Skeletal muscle tissue (tissue), 4 donors: ENCODE data around the gene RNF213. TPM values are rescaled to one million over a fixed set of nuclear protein-coding genes. Genes with fewer than 3 reads are reported as not detected.
A peak's percentile ranks its signal among the peaks of the same experiment; 100 is the strongest.

Experiments used
- H3K27ac ChIP-seq: one replicate; pipeline ENCODE4 v1.7.0; 2013; ENCODE audit warnings: mild to moderate bottlenecking, low read depth, low read length, inconsistent platforms
- H3K27me3 ChIP-seq, 3 donors: one replicate each; pipeline ENCODE4 v1.7.0; 2013; ENCODE audit warnings: low read length in 3 of 3; ENCODE audit not compliant: control insufficient read depth in 3 of 3, insufficient read depth in 3 of 3
- H3K36me3 ChIP-seq, 3 donors: one replicate each; pipeline ENCODE4 v1.7.0; 2013; ENCODE audit warnings: low read length in 3 of 3; ENCODE audit not compliant: control insufficient read depth in 3 of 3, insufficient read depth in 3 of 3
- H3K4me1 ChIP-seq, 3 donors: one replicate each; pipeline ENCODE4 v1.7.0; 2013; ENCODE audit warnings: low read length in 3 of 3, mild to moderate bottlenecking in 3 of 3; ENCODE audit not compliant: control insufficient read depth in 3 of 3, insufficient read depth in 3 of 3
- H3K4me3 ChIP-seq, 3 donors: one replicate each; pipeline ENCODE4 v1.7.0; 2013; ENCODE audit warnings: low read length in 3 of 3
- H3K9ac ChIP-seq, 3 donors: one replicate each; pipeline ENCODE4 v1.7.0; 2013; ENCODE audit warnings: low read length in 3 of 3, mild to moderate bottlenecking in 3 of 3, moderate library complexity in 2 of 3, low read depth in 1 of 3
- H3K9me3 ChIP-seq, 3 donors: one replicate each; pipeline ENCODE4 v1.7.0; 2013; ENCODE audit warnings: low read length in 3 of 3; ENCODE audit not compliant: control insufficient read depth in 3 of 3
- total RNA-seq: library from RNA; depleted of rRNA; stranded (reverse); fragments of >200 nt; gene quantifications from one replicate; pipeline ENCODE4 v1.2.3, GENCODE V29; 2014
- donor health status: Osteomylitis.

RNF213 gene
- total RNA-seq, 1 donor from 2014 or later: 63.2 TPM

DNA sequence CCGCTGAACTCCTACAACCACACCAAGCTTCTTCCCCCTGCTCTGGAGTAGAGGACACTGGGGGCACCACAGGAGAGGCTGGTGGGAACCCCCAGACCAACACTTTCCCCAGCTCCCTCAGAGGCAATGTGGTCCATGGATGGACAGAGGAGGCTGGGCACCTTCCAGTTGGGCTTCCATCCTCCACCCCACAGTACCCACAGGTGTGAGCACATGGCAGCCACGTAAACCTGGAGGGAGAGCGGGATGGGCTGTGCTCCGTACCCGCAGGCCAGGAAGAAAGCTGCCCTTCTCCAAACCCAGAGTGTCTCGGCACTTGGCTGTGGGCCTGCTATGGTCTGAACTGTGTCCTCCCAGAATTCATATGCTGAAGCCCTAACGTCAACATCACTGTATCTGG is 42.3 kb upstream of the RNF213 start:
- H3K27ac ChIP-seq: no peak overlapping the region
- no peak overlapping the region for H3K4me3 ChIP-seq
- peaks cover 20 to 30% (median 21%) of the 10 kb centered on the region in 3 donors for H3K36me3 ChIP-seq
- no peaks in the 10 kb centered on the region for H3K9me3 ChIP-seq
- H3K4me1 ChIP-seq: peaks cover 13 to 27% (median 22%) of the 10 kb centered on the region in 3 donors
- H3K27me3 ChIP-seq: no peaks in the 10 kb centered on the region
- no peak overlapping the region for H3K9ac ChIP-seq

- H3K4me3 ChIP-seq: peak overlapping the region; percentile 83 to 88 (median 83)
- peaks cover 19 to 27% (median 20%) of the 10 kb centered on the region in 3 donors for H3K36me3 ChIP-seq
- H3K27me3 ChIP-seq: no peaks in the 10 kb centered on the region
- H3K27ac ChIP-seq: peak overlapping the region; percentile 81
- peaks cover 18 to 34% (median 30%) of the 10 kb centered on the region in 3 donors for H3K4me1 ChIP-seq
- H3K9me3 ChIP-seq: no peaks in the 10 kb centered on the region
- H3K9ac ChIP-seq: peak overlapping the region; percentile 84 to 93 (median 85)
These were observed 41.5 kb upstream of the RNF213 start for GRCh38 chr17:80219013-80219762.

DNA sequence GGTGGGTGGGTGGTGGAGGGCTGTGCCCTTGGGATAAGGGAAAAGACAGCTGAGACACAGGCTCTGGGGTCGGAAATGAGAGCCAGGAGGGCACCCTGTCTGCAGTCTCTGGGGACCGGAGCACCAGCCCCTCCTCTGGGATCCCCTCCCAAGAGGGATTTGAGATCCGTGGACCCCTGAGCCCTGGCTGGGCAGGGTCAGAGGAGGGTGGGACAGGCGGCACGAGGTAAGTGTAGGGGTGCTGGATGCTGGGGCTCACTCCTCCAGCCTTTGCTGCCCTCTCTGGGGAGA is 40.9 kb upstream of the RNF213 start:
- Histone ChIP-seq H3K9me3 (no peaks in the 10 kb centered on the region), H3K36me3 (peaks cover 14 to 22% (median 20%) of the 10 kb centered on the region in 3 donors), H3K27ac (peak overlapping the region; percentile 81), H3K4me3 (peak overlapping the region; percentile 83 to 88 (median 83)), H3K27me3 (no peaks in the 10 kb centered on the region), H3K4me1 (peaks cover 18 to 38% (median 32%) of the 10 kb centered on the region in 3 donors), H3K9ac (peak overlapping the region; percentile 84 to 93 (median 85))

DNA sequence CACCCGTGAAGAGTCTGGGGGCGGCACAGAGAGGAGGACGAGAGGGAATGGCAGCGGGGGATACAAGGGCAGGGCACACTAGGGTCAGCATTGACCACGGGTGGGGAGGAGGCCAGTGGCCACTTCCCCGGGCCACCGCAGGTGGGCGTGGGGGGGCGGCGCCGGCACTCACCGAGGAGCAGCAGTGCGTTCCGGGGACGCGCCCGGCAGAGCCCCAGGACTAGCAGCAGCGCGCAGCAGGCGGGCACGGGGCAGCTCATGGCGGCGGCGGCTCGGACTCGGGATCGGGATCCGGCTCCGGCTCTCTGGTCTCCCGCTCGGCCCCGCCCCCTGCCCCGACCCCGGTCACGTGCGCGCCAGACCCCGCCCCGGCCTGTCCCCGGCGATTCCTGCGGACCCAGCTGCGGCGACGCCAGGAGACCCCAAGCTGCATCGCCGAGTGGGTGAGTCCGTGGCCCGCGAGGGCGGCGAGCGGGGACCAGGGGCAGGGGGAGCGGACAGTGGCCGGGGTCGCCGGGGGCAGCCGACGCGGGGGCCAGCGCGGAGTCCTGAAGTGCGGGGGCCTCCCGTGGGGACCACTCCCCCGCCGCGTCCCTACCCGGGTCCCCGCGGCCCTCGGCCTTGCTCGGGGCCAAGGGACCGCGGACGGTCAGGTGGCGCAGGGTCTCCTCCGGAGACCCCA is 40.5 kb upstream of the RNF213 start, which contains the start of the genes SGSH and SLC26A11:
SGSH (minus strand) TSS at position 280 of the 682 bp plus-strand sequence; CDS start at position 260, 20 bp downstream.
SLC26A11 (plus strand) TSS at position 374 of the 682 bp plus-strand sequence. CDS start 1,134 bp downstream, outside the sequence.
- Histone ChIP-seq H3K9ac (peak within 1 kb of the TSS; percentile 84 to 93 (median 85)), H3K27me3 (no peaks in the 10 kb centered on the region), H3K27ac (peak within 1 kb of the TSS; percentile 81), H3K9me3 (no peaks in the 10 kb centered on the region), H3K4me1 (peaks cover 18 to 38% (median 32%) of the 10 kb centered on the region in 3 donors), H3K4me3 (peak within 1 kb of the TSS; percentile 83 to 88 (median 83)), H3K36me3 (peaks cover 13 to 20% (median 20%) of the 10 kb centered on the region in 3 donors)

DNA sequence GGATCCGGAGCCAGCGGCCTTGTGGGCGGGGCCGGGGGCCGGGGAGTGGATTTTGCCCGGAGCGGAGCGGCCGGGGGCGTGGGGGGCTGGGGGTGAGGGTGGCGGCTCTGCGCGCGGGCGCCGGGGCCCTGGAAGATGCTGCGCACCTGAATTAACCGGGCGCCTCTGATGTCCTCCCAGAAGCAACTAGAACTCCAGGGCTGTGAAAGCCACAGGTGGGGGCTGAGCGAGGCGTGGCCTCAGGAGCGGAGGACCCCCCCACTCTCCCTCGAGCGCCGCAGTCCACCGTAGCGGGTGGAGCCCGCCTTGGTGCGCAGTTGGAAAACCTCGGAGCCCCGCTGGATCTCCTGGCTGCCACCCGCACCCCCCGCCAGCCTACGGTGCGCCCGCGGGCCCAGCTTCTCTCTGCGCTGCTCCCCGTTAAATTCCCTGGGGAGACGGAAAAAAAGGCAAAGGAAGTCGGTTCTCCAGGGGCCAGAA is 39.9 kb upstream of the RNF213 start:
- H3K27me3 ChIP-seq: no peaks in the 10 kb centered on the region
- no peaks in the 10 kb centered on the region for H3K9me3 ChIP-seq
- H3K27ac ChIP-seq: peak overlapping the region; percentile 81
- H3K9ac ChIP-seq: peak overlapping the region in 2 of 3 donors; percentile 84 to 93
- peaks cover 18 to 38% (median 32%) of the 10 kb centered on the region in 3 donors for H3K4me1 ChIP-seq
- peaks cover 11 to 20% (median 18%) of the 10 kb centered on the region in 3 donors for H3K36me3 ChIP-seq
- peak overlapping the region; percentile 56 to 88 (median 83) for H3K4me3 ChIP-seq

DNA sequence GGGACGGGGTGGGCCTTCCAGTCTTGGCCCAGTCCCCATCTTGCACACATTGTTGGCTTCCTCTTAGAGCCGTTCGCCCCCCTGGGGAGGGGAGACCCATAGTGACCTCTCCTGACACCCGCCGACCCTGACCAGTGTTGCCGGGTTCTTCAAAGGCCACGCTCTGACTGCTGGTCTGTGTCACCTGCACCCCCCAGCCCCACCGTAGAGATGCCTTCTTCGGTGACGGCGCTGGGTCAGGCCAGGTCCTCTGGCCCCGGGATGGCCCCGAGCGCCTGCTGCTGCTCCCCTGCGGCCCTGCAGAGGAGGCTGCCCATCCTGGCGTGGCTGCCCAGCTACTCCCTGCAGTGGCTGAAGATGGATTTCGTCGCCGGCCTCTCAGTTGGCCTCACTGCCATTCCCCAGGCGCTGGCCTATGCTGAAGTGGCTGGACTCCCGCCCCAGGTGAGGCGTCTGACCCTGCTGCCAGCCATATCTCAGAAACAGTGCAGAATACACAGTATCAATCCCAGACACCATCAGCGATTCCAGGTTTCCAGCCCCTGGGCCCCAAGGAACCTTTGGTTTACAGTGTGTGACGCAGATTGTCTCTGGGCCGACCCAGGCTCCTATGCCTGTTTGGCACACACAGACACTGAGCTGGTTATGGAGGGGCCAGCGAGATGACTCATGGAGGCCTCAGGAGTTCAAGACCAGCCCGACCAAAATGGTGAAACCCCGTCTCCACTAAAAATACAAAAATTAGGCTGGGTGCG is 39.1 kb upstream of the RNF213 start:
- peak overlapping the region in 2 of 3 donors; percentile 73 to 77 for H3K9ac ChIP-seq
- no peak overlapping the region for H3K27ac ChIP-seq
- peaks cover 18 to 38% (median 32%) of the 10 kb centered on the region in 3 donors for H3K4me1 ChIP-seq
- H3K9me3 ChIP-seq: no peaks in the 10 kb centered on the region
- peak overlapping the region; percentile 56 to 88 (median 83) for H3K4me3 ChIP-seq
- H3K36me3 ChIP-seq: peaks cover 10 to 17% (median 12%) of the 10 kb centered on the region in 3 donors
- H3K27me3 ChIP-seq: no peaks in the 10 kb centered on the region

DNA sequence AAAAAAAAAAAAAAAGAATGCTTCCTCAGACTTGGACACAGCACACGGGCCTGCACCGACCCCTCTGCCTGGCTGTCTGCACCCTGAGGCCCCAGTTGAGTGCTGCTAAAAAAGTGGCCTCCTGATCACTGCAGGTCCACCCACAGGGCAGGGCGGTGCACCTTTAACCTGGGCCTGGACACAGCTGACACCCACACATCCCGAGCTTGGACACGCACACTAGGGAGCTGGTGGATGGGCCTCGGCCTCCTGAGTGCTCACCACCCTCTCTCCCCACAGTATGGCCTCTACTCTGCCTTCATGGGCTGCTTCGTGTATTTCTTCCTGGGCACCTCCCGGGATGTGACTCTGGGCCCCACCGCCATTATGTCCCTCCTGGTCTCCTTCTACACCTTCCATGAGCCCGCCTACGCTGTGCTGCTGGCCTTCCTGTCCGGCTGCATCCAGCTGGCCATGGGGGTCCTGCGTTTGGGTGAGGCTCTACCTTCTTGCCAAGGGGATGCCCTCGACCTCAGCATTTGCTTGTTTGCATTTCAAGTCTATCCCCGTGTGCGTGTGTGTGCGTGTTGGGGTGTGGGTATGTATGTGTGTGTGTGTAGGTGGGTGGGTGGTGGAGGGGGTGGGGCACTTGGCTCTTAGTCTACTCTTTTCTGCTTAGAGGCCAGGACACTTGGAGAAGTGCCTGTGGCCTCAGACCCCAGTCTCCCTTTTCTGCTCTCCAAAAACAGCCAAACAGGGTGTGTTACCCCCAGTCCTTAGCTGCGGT is 38.1 kb upstream of the RNF213 start:
- Histone ChIP-seq H3K36me3 (peaks cover 7 to 12% (median 11%) of the 10 kb centered on the region in 3 donors), H3K27me3 (no peaks in the 10 kb centered on the region), H3K27ac (no peak overlapping the region), H3K4me1 (peaks cover 18 to 38% (median 32%) of the 10 kb centered on the region in 3 donors), H3K9ac (peak overlapping the region in 1 of 3 donors; percentile 57), H3K9me3 (no peaks in the 10 kb centered on the region), H3K4me3 (peak overlapping the region in 1 of 3 donors; percentile 36)

GRCh38 chr17:80223142-80223815 is 37.4 kb upstream of the RNF213 start:
- Histone ChIP-seq H3K36me3 (peaks cover 6 to 12% (median 12%) of the 10 kb centered on the region in 3 donors), H3K9me3 (no peaks in the 10 kb centered on the region), H3K9ac (peak overlapping the region in 2 of 3 donors; percentile 29 to 57), H3K4me3 (peak overlapping the region in 1 of 3 donors; percentile 36), H3K27ac (no peak overlapping the region), H3K27me3 (no peaks in the 10 kb centered on the region), H3K4me1 (peaks cover 14 to 38% (median 32%) of the 10 kb centered on the region in 3 donors)
